CD4-positive, alpha-beta T cell treated with Interleukin-4 for 1 hour (primary cell): ENCODE measurements around the gene ADARB2.
"Not testable (repeated sequence)": the region's sequence is repeated elsewhere in the genome, so short reads cannot be mapped to it uniquely, and the experiment has no call there.

ENCODE experiments used
- DNase-seq, 2 donors: peaks; one replicate each; pipeline ENCODE4 v3.0.0-alpha.2; 2020 to 2022

Gene ADARB2

DNA sequence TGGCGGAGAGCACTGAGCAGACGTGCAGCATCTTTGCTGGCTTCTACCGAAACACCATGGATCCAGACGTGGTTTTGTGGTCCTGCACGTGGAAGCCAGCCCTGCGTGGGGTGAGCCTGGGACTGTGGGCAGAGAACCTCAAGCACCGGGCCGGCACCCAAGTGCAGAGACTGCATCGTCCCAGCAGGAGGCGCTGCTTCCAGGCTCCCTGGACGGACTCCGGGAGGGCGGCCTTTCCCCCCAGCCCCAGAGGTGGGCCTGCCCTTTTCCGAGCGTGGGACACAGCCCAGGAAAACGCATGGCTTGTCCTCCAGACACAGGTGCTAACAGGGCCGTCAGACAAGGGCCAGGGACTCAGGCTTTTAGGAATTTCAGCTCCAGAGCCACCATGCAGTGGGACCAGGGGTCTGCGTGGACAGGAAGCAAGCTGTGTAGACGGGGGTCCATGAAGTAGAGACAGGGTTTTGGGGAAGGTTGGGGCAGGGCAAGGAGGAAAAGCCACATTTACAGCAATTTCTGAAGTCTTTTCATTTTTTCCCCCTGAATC is 377.2 kb downstream of the ADARB2 start:
- no peak for DNase-seq

DNA sequence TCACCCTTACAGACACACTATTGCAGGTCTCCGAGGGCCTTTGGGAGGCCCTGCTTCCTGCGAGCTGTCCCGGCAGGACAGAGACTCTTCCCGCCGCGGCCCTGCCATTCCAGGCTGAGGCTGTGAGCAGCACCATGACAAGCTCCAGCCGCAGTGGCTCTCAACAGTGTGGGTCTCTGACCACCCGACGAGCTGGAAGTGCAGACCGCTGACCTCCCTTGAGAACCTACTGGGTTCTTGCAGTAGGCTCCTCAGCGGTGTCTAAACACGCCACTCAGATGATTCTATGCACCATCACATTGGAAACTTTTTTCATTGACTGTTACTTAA is 377.7 kb downstream of the ADARB2 start:
- DNase-seq: no peak

DNA sequence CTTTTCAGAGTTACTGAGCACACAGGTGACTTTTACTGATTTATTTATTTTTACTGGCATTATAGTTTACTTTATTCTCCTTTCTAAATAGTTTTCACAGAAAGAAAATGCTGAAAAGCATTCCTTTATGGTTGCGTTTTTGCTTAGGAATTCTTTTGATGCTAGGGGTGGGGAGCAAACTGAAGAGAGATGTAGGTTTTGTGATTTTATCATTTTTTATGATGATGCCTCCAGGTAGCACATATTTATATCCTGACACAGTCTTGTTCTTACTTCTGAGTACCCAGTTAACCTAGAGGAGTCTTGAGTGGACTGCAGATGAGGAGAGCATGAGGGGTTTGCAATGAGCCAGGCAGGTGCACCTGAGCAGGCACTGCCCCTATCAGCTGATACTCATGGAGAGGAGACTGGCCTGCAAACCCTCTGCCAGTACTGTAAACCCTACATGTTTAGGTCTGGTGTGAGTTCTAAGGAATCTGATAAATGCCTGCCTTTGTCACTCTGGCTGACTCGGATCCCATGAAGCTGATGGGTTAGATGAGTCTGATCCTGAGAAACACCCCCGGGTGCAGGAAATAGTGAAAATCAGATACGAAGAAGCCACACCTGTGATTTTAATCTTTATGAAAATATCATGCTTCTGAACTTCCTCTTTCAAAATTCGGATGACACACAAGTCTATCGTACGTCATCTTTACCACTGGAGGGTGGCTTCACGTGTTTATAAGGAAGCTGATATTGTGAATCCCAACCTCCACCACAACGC is 378.3 kb downstream of the ADARB2 start:
- DNase-seq: peak; percentile 20 to 24

DNA sequence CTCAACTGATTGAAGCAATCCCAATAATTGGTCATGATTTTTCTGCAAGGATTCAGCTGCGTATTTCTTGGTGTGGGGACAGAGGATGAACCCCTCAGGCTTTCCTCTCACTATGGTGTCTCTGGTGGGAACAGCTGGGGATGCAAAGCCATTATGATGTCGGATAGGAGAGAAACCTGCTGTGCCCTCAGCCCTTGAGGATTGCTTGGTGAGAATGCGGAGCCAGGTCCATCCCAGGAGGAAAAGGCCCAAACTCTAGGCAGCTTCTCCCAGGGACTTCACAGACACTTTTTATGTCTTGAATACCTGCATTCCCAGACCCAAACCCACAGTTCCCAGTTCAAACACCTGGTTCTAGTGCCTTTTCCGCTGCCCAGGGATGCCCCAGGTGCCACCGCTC is 379.2 kb downstream of the ADARB2 start:
- no peak for DNase-seq

DNA sequence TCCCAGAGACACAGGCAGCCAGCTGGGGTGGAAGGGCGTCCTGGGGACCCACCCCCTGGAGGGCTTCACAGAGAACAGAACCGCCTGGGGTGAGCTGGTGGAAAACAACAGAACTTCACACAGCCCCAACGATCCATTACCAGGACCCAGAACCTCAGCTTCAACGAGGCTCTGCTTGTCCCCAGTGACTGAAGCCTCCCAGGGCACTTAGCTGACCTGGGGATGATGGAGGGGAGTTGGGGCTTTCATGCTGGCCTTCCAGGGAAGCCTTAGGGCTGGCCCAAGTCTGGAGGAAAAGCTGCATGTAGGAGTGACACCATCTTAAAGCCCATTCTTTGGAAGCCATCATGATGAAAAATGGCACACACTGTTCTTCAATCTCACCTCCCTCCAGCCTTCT is 381.0 kb downstream of the ADARB2 start:
- DNase-seq: no peak

DNA sequence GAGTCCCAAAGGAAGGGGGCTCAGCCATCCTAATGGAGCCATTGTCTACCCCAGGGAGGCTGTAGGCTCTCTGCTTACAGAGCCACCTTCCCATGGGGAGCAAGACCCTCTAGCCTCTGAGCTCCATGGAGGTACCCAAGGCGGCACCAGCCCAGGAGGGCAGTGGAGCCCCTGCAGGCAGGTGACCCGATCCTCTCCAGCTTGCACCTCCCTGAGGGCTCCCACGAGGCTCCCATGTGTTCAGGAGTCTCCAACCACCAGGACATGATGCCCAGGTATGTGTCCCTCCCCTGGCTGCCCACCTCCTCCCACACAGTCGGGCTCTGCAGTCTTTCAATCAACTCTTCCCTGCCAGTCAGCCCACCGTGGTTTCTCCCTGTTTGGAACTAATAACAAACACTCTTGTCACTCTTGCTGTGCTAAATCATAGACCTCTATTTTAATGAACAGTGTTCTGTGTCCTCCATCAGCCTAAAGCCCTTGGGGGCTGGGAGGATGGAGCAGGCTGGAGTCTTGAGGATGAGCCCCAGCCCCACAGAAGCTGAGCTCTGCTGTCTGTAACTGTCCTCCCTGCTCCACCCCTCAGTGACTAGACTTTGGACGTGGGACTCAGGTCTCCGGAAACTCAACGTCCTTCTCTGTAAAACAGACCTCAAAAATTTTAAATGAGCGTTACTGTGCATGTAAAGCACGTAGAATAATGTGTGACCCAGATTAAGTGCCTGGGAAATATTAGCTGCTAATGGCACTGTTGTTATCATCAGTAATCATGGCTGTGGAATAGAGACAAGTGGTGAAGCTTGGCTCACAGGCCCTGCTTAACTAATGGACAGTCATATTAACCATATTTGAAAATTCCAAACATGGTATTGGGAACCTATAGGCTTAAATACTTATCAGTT is 382.3 kb downstream of the ADARB2 start:
- DNase-seq: no peak

DNA sequence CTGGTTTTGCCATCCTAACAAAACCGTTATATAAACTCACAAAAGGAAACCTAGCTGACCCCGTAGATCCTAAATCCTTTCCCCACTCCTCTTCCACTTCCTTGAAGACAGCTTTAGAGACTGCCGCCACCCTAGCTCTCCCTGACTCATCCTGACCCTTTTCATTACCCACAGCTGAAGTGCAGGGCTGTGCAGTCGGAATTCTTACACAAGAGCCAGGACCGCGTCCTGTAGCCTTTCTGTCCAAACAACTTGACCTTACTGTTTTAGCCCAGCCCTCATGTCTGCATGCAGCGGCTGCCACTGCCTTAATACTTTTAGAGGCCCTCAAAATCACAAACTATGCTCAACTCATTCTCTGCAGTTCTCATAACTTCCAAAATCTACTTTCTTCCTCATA is 385.0 kb downstream of the ADARB2 start:
- not testable (repeated sequence) for DNase-seq

DNA sequence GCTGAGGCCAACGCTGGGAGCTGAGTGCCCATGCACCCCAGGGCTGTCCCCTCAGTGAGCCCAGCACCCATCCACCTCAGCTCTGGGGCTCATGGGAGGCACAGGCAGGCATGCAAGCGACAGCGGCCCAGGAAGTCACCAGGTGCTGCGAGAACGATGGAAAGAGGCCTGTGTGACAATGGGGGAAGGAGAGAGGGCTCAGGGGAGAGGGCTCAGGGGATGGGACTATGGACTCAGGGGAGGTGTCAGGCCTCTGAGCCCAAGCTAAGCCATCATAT is 388.6 kb downstream of the ADARB2 start:
- no peak for DNase-seq

DNA sequence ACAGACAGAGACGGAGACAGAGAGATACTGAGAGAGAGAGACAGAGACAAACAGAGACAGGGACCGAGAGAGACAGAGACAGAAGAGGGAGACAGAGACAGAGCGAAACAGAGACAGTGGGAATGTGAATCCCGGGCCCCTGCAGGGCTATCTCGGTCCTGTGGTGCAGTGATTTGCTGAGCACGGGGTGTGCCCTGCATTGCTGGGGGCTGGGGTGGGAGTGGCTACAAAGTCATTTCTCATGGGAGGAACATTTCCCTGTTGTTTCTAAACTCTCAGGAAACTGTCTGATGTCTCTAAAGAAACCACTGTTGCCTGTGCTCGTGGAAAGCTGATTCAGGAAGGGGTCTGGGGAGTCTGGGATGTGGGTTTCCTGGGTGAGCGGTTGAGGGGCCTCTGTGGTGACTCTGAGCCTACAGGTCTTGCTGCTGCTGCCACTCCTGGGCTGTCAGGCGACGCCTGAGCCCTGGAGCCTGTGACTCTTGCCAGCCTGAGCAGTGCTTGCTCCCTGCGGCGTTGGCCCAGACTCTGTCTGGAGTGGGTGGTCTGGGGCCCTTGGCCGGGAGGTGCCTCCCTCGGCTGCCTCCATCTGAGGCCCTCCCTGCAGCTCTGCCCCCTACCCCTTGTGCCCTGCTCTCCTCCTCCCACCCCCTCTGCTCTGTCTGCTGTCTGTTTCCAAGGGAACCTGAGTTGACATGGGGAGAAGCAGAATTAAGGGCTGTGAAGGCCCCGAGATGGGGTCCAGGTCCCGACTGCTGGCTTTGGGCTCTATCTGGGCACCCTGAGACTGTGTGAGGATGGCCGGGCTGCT is 389.2 kb downstream of the ADARB2 start:
- DNase-seq: no peak

DNA sequence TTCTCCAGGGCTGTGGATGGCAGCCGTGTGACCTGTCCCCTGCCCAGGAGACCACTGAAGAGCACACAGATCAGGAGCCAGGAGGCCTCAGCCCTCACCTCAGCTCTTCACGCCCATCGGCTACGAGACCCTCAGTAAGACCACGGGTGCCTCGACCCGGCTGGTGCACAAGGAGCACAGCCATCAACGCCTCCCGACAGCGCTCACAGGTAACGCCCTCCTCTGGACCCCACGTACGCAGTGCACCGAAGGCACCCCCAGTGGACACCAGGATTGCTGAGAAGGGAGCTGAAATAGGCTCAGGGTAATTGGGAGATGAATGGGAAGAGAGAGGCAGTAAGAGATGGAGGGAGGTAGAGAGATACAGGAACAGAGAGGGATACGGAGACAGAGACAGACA is 389.8 kb downstream of the ADARB2 start:
- DNase-seq: no peak

DNA sequence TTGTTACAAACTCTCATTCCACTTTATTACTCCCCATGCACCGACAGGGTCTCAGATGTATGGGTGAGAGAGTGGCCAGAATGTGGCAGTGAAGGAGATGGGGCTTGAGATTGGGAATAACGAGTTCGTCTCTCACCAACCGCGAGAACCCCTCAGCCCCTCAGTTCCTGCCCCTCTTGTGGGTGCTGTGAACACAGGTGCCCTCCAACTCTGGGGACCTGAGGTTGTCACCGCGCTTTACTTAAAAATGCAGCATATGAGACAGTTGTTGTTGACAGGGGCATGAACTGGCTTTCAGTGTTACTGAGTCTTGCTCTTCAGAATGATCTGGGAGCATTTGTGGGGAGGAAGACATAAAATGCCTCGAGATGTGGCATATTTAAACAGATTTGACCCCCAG is 391.1 kb downstream of the ADARB2 start:
- DNase-seq: no peak

DNA sequence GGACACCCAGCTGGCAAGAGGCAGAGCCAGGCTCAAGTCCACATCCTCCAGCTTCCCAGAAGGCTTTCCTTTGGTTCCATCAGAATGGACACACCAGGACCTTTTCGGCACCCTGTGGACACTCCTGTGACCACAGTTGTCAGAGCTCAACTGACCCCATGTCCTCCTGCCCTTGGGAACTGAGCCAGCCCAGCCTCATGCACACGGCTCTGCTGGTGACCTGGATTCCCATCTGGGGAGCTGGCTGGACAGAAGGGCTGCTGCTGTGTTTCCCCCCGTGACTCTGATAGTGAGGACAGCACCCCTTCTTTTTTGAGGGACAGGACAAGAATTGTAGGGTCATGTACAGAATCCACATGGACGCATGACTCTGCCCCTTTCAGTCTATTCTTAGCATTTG is 392.0 kb downstream of the ADARB2 start:
- DNase-seq: no peak

DNA sequence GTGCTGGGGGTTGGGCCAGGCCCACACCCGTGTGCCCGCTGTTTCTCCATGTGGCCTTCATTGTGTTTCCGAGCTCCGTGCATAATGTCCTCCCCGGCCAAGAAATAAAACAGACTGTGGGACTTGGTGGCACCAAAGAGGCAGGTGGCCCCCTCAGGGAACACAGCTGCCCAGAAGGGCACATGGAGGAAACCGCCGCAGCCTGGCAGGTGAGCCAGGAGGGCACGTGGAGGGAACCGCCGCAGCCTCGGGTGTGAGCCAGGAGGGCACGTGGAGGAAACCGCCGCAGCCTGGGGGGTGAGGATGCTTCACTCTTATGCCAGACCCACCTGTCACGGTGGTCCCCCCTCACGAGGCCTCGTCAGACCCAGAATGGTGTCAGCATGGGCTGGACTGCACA is 392.5 kb downstream of the ADARB2 start:
- DNase-seq: no peak

DNA sequence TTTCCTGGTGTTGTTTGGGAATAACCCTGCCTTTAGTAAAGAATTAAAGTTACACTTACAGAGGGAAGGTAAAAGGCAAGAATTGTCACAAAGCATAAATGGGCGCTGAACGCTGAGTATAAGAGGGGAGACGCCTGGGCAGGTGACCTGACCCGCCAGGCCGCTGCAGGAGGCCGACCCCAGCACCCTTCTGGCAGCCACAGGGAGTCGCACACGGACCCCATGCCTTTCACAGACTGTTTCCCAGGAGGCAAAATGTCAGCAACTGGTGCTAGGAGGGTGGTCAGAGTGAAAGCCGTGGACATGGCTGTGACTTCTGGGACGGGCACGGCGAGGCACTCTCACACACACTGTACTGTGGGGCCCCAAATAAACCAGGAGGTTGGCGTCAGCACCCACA is 392.9 kb downstream of the ADARB2 start:
- DNase-seq: no peak

DNA sequence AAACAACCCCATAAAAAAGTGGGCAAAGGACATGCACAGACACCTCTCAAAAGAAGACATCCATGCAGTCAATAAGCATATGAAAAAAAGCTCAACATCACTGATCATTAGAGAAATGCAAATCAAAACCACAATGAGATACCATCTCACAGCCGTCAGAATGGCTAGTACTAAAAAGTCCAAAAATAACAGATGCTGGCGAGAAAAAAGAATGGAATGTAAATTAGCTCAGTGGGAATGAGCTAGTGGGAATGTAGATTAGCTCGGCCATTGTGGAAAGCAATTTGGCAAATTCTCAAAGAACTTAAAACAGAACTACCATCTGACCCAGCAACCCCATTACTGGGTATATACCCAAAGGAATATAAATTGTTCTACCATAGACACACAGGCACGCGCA is 394.1 kb downstream of the ADARB2 start:
- no peak for DNase-seq

DNA sequence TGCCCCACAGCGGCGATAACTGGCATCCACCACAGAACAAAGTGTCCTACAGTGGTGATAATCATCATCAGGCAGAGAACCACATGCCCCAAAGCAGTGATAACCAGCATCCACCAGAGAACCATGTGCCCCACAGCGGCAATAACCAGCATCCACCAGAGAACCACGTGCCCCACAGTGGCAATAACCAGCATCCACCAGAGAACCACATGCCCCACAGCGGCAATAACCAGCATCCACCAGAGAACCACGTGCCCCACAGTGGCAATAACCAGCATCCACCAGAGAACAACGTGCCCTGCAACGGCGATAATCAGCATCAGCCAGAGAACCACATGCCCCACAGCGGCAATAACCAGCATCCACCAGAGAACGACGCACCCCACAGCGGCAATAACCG is 396.3 kb downstream of the ADARB2 start:
- not testable (repeated sequence) for DNase-seq

DNA sequence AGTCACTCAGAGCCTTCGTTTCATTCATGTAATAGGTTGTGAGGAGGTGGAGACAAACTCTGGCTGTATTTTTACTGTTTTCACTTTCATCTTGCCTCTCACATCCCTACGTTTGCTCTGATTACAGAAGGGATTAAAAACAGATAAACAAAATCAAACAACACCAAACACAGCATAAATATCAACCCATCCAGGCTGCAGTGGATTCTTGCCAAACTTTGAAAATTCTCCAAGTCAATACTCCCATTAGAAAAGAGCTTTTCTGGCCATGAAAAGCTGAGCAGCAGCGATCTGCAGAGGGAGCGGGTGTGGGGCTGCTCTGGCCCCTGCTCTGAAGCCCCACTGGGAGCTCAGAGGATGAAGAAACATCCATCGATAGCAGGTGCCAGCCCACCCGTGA is 397.9 kb downstream of the ADARB2 start:
- DNase-seq: no peak

DNA sequence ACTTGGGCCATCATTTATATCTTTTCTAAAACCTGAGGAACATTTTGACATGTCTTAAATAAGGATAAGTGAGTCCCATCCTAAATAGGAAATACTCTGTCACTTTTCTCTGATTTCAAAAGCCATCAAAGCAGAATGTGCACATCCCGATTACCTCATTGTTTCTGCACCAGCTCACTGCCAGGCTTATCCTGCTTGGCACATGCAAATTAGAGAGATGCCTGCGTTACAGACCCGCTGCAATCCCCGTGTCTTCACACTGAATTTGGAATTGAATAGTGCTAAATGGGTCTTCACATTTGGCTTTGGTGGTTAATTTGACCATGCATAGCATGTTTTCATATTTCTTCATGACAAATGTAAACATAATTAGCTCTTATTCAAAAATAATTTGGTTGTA is 401.7 kb downstream of the ADARB2 start:
- no peak for DNase-seq

DNA sequence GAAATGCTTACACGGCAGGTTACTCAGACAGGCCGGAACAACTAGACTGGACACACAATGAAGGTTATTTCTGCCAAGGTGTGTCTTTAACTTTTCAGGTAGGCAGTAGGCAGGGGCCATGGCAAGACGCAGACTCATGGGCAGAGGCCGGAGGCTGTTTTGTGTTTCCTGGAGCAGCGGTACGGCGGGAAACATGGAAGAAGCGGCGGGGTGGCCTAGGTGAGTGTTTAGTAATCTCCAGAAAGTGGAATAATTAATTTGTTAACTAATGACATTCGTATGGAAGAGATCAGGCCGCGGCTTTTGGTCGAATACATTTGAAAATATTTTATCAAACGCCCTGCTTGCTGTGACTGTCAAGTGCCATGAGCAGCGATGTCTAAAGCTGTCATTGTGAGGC is 403.3 kb downstream of the ADARB2 start:
- DNase-seq: no peak

DNA sequence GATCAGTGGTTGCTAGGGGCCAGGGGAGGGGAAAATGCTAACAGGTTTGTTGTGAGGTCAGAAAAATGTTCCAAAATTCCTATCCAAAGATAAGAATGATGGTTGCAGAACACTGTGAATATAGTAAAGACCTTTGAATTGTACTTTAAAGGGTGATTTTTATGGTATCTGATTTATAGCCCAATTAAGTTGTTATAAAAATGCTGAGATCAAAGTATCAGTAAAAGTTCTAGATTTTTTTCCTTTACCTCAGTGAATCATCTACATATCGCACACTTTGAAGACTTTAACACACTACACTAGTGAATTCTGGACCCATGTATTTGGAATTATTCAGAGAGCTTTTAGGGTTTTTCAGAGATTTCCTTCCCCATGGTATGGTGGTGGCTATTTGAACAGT is 405.8 kb downstream of the ADARB2 start:
- no peak for DNase-seq

DNA sequence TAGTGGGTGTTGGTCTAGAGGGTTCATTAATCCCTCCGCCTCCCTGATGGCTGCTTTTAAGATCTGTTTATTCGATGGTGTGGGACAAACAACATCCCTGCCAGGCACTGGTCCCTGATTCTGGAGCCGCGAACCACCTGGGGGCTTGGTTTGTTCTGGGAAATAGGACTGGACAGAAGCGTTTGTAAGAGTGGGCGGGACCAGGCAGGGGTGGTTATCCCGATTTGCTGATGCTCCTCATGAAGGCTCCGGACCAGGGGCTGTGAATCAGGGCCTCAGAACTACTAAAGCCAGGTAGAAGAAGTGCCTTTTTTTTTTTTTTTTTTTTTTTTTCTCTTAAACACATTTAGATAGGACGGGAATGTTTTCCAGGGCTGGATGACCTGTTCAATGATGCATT is 407.7 kb downstream of the ADARB2 start:
- DNase-seq: no peak

DNA sequence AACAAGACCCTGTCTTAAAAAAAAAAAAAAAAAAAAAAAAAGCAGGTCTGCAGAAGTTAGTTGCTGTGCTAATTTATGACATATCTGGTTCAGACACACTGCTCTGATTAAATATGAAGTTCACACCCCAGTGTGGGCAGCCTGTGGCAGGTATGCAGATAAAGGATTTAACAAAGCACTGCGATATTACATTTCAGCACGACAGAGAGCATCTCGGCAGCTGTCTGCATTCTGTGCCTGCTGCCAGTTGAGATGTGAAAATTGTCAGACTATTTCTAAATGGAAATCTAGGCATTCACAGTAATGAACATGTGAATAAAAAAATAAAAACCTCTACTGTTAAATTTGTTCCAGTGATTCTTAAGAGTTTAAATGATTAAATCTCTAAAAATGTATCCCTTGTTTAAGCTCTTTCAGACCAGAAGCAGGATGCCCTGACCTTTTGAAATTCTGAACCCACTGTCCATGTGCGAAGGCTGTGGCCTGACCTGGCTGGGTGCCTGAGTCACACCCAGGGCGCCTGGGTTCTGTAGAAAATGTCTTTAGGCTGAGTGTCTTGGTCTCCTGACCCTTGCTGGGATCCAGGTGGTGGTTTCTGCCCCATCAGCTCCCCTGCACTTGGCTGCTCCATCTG is 408.2 kb downstream of the ADARB2 start:
- DNase-seq: no peak
